CD4-positive, alpha-beta T cell treated with Interleukin-15 for 4 hours (primary cell): Measurements from ENCODE around the gene SIRT5.

Experiments
- DNase-seq: peaks from one replicate; pipeline ENCODE4 v3.0.0-alpha.2; 2020; ENCODE audit warnings: low spot score

SIRT5 gene

DNA sequence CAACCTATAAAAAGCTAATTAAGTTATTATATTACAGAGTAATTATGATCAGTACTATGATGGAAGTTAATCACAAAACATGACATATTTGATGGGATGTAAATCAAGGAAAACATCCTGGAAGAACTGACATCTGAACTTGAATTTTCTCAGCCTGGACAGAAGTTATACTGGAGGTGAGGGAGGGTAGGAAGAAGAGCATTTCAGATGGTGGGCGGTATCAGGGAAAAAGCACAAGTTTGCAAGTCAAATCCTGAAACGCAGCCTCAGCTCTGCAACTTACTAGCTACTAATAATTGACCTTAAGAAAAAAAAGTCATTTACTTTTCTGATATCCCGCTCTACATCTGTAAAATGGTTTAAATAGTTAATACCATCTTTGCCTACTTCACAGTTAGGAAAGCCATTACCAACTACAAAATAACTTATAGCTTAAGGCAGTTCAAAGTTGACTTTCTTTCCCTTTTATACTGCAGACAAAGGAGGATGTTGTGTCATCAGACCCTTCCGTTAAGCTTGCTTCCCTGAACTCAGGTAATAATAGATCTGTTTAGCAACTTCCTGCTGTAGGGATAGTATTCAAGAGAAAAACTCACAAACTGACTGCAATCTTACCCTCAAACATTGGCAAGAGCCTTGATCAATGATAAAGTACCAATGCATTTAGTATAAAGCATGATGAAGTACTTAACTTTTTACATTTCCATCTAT lies 61.7 kb downstream of the SIRT5 start:
- DNase-seq: peak; percentile 31

DNA sequence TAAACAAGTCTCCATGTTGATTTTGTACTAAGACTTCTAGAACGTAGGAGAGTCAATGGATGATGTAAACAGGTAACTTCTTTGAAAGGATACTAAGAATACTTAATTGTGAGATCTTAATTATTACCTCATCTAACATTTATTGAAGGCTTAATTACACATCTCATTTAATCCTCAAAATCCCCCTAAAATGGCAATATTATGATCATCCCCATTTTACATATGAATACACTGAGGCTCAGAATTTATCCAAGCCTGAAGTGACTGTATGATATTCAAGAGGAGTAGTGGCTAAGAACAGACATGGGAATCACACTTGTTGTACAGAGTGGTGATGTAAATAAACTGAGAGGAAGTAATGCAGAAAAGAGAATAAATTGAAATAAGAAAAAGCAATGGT lies 63.6 kb downstream of the SIRT5 start:
- DNase-seq: no peak

DNA sequence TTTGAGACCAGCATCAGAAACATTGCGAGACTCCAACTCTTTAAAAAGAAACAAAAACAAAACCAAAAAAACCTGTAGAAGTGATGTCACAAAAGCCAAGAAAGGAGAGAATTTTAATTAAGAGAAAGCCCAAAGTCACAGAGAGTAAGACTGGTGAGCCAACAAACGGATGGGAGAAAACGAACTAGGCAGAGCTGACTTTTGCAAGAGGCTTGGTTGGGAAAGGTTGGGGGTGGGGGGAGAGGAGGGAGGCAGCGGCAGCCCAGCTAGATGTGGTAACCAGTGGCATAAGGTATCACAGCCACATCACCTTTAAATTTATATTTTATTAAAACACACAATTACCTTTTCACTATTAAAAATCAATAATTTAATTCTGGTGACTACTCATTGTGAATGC lies 64.2 kb downstream of the SIRT5 start:
- no peak for DNase-seq

DNA sequence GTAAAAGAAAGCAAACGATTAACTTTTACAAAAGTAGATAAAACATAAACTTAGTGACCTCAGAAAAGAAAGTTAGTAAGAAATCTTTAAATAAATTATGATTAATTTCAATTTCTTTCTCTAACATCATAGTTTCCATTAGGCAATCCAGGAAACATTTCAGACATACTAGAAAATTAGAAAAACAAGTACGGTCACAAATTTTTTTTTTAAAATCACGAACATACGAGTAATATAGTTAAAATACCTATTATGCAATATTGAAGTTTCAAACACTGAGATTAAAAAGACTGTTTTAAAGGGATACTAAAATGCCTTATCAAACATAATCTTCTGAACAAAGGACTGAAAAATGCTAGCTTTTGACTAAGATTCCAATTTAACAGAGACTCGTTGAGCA lies 66.9 kb downstream of the SIRT5 start:
- DNase-seq: no peak

DNA sequence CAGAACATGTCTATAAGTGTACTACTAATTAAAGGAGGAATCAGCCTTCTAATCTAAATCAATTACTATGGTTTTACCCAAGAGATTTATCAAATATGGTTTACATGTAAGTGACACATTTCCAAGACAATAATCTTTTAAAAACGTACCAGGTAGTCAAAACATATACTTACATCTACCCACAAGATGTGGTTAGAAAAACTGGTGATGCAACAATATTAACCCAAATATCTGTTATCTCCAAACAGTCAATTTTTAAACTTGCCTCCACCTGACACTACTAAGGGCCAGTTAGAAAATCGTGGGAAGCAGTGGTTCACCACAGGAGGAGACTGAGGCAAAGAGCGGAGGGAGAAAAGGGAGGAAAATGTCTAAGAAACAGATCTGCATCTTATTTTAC lies 68.7 kb downstream of the SIRT5 start:
- no peak for DNase-seq

DNA sequence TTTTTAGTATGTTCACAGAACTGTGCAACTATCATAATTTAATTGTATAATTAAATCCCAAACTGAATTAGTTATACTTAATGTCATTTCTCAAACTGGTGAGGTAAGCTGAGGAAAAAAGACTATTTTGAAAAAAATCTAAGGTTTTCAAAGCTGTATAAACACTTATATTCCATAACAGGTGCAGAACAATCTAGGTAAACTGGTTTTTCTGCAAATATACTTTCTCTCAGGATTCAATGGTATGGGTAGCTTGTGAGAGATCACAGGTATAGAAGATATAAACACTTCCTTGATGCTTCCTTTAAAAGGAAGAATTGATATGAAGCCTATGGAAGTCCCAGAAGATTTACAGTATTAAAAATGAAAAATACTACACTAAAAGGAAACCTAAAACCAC lies 74.4 kb downstream of the SIRT5 start:
- no peak for DNase-seq

DNA sequence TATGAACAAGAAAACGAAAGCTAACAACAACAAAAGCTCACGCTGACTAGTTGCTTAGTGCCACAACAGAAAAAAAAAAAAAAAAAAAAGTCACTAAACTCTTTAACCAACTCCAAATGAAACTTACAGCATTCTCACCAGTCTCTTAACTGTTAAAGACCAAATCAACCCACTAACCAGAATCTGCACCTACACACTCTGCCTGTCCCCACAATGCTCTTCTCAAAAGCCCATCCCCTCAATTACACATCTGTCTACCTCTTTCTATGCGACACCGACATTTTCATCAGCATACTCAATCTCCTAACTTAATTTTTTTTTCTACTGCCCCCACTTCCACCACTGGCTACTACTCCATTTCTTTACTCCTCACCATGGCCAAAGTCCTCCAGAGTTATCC lies 75.0 kb downstream of the SIRT5 start:
- no peak for DNase-seq

DNA sequence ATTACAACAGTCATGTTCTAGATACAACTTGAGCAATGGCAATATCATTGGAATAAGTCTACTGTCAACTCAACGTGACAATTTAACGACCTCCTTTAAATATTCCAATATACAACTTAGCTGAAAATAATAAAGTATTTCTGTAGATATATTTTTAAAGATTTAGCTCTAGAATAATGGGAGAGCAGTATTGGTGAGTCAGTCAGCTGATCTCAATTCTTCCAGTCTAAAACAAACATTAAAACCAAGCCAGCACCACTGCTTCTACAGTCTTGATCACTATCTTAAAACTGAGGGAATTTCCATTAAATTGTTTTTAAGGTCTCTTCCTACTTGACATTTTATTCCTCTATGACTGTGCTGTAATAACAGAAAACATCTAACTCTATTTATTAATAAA lies 78.9 kb downstream of the SIRT5 start:
- no peak for DNase-seq

DNA sequence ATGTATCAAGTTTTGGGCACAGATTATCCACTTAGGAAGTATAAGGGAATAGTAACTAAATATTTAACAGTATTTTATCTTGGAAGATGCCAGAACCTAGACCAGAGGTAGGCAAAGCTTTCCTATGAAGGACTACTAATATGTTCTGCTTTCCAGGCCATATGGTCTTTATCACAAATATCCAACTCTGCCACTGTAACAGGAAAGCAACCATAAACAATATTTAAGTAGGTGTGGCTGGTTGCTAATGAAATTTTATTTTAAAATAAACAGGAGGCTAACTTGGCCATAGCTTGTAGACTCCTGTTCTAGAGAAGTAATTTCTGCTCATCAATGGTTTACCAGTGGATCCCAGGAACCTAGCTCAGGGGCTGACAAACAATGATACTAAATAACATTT lies 80.1 kb downstream of the SIRT5 start:
- no peak for DNase-seq

DNA sequence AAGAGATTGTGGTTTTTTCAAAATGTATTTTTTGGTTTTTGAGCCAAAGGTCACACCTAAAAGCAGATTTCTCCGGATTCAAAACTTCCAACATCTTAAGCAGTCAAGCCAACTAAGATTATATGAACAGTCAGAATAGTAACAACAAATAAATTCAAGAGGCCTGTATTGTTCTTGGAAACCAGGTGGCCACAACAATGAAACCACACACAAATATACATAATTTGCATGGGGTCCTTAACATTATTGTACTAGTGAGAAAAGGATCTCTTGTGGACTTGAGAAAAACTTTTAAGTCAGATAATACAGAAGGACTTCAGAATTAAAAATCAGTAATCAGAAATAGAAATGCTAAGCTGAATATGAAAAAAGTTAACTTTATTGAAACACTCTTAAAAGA lies 81.3 kb downstream of the SIRT5 start:
- DNase-seq: no peak

DNA sequence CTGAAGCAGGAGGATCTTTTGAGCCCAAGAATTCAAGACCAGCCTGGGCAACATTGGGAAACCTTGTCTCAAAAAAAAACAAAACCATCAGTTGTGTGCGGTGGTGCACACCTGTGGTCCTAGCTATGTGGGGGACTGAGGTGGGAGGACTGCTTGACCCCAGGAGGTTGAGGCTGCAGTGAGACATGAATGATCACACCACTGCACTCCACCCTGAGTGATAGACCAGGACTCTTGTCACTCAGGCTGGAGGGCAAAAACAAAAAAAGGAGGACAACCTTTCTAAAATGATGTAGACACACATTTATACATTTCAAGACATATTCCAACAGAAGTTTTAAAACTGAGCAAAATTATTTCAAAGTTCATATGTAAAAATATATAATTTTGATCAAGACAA lies 85.9 kb downstream of the SIRT5 start:
- no peak for DNase-seq

DNA sequence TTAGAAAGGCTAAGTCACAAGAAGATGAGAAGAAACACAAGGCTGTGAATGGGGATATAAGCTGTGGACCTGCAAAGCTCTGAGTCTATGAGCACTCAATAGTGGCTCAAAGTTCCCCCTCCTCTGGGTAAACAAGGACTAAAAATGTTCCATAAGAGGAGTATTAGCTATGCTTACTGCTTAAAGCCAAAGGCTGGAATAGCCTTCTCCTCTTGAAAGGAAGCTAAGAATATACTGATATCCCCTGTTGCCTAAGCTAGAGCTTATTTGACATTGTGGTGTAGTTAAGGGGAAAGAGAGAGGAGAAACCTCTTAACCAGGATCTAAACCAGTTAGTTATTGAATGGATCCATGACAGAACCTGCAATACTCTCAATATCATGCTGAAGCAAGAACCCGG lies 86.5 kb downstream of the SIRT5 start:
- no peak for DNase-seq

DNA sequence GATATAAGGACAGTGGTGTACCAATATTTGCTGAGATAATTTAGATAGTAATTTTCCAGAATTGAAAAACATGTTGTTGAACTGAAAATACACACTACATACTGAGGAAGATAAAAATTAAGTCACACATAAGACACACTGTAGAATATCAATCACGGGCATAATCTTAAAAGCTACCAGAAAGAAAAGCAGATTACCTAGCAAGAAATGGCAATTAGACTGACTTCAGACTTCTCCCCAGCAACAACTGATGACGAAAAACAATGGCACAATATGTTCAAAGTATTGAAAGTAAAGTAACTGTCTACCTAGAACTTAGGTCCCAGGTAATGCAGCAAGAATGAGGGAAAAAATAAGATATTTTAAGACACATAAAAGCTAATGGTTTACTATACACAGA lies 87.2 kb downstream of the SIRT5 start:
- DNase-seq: no peak

DNA sequence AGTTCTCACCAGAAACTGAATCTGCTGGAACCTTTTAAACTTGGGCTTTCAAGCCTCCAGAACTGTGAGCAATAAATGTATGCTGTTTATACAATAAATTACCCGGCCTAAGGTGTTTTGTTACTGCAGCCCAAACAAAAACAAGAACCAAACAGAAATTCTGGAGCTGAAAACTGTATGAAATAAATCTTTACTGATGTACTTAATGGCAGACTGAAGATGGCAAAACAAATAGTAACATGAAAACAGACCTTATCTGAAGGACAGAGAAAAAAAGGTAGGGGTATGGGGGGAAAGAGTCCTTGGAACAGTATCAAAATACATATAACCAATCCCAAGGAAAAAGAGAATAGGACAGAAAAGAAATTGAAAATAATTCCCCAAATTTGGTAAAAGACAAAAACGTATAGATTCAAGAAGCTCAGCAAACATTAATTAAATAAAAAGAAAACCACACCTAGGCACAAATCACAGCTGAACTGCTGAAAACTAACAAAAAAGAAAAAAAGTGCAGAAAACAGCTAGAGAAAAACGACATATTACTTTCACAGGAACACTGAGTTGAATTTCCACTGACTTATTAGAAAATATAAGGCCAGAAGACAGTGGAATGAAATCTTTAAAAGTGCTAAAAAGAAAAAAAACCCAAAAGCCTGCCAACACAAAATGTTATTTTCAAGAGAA lies 88.4 kb downstream of the SIRT5 start:
- no peak for DNase-seq

DNA sequence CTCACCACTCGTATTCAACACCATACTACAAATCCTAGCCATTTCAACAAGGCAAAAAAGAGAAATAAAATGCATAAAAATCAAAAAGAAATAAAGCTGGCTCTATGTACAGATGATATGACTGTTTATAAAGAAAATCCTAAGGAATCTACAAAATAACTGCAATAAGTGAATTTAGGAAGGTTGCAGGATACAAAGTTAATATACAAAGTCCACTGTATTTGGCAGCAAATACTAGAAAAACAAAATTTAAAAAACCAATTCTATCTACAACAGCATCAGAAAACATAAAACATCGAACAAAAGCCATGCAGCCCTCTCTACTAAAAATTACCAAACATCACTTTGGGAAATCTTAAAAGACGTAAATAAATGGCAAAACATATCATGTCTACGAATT lies 89.6 kb downstream of the SIRT5 start:
- no peak for DNase-seq
